GM23338 (cell line): Measurements from ENCODE around the gene IL17C.

Source experiments
- EZH2phosphoT487 ChIP-seq: fragments of 200-600 bp; sonication (generic); IDR thresholded peaks from one replicate; pipeline ENCODE4 v1.8.1; 2018; ENCODE audit warnings: antibody characterized with exemption; ENCODE audit not compliant: unreplicated experiment
- TF ChIP-seq, protein P1 (sequence below), 2 experiments: fragments of 200-600 bp in 1 of 2; sonication (generic) in 1 of 2; conservative IDR thresholded peaks; 2 replicates each; pipeline versions ENCODE4 v1.5.1 to v1.6.1; 2016 to 2017; ENCODE audit warnings: antibody characterized with exemption in 2 of 2, low read depth in 2 of 2, mild to moderate bottlenecking in 2 of 2, moderate library complexity in 1 of 2
- TF ChIP-seq, protein P2 (sequence below): IDR thresholded peaks from one replicate; pipeline ENCODE4 v1.6.1; 2018; ENCODE audit warnings: antibody characterized with exemption; ENCODE audit not compliant: unreplicated experiment

DNA sequence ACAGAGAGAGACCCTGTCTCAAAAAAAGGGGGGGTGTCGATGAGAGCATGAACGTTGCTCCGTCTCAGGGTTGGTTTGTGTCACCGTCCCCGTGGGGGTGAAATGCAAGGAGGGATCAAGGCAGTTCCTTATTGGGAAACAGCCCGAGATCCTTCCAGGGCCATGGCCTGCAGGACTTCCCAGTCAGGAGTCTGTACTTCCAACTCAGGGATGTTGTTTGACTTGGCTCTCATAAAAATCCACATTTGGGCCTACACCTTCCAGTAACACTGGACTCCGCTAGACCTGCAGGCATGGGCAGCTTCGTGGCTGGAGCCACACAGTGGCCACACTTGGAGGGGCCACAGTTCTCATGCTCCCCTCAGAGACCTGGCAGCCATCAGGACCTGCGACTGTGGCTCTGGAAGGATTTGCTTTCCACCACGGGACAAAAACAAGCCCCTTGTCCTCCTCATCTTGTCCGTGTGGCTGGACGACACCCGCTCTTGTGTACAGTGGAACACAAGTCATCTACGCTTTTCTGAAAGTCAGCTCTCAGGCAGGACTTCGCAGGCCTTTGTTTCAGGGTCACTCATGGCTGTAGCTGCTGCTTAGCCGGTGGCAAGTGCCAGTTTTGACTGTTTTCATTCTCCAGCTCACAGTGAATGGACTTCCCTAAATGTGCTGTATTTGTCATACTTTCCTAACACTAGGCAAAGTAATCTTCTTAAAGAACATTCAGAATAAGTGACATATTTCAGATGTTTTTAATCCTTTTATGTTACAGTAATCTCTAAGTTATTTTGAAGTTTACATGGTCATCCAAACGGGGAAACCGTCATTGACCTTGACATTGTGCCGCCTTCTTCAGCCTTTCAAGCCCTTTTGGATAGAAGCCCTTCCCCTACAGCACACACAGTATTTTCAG lies 24.2 kb upstream of the IL17C start:
- TF ChIP-seq, protein P1, sequence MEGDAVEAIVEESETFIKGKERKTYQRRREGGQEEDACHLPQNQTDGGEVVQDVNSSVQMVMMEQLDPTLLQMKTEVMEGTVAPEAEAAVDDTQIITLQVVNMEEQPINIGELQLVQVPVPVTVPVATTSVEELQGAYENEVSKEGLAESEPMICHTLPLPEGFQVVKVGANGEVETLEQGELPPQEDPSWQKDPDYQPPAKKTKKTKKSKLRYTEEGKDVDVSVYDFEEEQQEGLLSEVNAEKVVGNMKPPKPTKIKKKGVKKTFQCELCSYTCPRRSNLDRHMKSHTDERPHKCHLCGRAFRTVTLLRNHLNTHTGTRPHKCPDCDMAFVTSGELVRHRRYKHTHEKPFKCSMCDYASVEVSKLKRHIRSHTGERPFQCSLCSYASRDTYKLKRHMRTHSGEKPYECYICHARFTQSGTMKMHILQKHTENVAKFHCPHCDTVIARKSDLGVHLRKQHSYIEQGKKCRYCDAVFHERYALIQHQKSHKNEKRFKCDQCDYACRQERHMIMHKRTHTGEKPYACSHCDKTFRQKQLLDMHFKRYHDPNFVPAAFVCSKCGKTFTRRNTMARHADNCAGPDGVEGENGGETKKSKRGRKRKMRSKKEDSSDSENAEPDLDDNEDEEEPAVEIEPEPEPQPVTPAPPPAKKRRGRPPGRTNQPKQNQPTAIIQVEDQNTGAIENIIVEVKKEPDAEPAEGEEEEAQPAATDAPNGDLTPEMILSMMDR (conservative IDR thresholded peaks at IDR 0.05; ENCODE audit: low read depth in 2 of 2) = no peak
- no peak for TF ChIP-seq EZH2phosphoT487
- TF ChIP-seq, protein P2, sequence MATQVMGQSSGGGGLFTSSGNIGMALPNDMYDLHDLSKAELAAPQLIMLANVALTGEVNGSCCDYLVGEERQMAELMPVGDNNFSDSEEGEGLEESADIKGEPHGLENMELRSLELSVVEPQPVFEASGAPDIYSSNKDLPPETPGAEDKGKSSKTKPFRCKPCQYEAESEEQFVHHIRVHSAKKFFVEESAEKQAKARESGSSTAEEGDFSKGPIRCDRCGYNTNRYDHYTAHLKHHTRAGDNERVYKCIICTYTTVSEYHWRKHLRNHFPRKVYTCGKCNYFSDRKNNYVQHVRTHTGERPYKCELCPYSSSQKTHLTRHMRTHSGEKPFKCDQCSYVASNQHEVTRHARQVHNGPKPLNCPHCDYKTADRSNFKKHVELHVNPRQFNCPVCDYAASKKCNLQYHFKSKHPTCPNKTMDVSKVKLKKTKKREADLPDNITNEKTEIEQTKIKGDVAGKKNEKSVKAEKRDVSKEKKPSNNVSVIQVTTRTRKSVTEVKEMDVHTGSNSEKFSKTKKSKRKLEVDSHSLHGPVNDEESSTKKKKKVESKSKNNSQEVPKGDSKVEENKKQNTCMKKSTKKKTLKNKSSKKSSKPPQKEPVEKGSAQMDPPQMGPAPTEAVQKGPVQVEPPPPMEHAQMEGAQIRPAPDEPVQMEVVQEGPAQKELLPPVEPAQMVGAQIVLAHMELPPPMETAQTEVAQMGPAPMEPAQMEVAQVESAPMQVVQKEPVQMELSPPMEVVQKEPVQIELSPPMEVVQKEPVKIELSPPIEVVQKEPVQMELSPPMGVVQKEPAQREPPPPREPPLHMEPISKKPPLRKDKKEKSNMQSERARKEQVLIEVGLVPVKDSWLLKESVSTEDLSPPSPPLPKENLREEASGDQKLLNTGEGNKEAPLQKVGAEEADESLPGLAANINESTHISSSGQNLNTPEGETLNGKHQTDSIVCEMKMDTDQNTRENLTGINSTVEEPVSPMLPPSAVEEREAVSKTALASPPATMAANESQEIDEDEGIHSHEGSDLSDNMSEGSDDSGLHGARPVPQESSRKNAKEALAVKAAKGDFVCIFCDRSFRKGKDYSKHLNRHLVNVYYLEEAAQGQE = no peak
